ENCODE measurements around the gene AGXT2.
A peak's percentile ranks its signal among the peaks of the same experiment; 100 is the strongest.
"Not testable (repeated sequence)": the region's sequence is repeated elsewhere in the genome, so short reads cannot be mapped to it uniquely, and the experiment has no call there.

The AGXT2 gene

DNA sequence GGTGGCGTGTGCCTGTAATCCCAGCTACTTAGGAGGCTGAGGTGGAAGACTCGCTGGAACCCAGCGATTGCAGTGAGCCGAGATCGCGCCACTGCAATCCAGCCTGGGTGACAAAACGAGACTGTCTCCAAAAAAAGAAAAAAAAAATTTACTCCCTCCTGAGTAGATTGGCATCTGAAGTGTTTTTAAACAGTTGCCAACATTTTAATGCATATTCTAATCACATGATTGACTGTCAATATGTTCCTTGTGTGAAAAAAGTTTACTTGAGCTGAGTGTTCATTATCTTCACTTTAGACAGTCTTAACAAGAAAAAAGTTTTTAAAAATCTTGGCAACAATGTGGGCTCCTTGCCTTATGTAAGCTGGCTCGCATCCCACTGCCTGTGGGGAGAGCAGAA, 53.8 kb downstream of the AGXT2 start:
- in situ Hi-C loops (cut with HindIII; ENCODE audit: low pct_ligation_motif_present, low pct_unique_long_range_greater_than_20kb, low sequenced_read_pairs) = no loop called here
- no peak for DNase-seq

DNA sequence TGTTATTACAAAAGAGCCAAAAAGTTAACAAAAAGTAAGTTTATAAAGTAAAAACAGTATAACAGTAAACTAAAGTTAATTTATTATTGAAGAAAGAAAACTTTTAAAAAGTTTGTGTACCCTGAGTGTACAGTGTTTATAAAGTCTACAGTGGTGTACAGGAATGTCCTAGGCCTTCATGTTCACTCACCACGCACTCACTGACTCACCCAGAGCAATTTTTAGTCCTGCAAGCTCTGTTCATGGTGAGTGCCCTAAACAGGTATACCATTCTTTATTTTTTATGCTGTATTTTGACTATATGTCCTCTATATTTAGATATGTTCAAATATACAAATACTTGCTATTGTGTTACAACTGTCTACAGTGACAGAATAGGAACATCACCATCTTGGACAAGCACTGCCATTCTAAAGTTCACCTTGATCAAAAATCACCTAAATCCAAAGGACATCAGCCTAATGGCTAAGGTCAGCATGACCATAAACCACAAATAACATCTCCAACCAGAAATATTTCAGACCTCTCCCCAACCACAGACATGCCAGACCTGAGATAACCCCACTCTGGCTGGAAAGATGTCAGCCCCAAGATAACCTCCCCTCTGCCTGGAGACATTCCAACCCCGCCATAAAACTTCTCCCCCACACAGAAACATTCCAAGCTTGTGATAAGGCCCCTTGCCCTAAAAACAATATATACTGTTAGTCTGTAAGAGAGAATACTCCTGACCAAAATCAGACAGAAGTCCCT, 56.1 kb downstream of the AGXT2 start:
- no peak for DNase-seq
- in situ Hi-C loops (cut with HindIII; ENCODE audit: low pct_ligation_motif_present, low pct_unique_long_range_greater_than_20kb, low sequenced_read_pairs) = no loop called here

DNA sequence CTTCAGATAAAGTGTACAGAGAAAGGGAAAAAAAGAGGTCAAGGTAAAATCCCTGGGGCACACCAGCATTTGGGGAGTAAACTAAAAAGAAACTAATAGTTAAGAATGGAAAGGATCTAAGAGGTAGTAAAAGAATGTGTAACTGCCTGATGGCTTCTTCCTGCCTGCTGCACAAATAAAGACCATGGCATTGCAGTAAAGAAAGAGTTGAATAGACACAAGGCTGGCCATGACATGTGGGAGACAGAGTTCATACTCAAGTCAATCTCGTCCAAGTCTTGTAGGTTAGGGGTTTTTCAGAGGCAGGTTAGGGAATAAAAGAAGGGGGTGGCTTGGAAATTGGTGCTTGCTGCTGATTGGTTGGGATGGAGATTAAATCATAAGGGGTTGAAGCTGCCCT, 60.8 kb downstream of the AGXT2 start:
- in situ Hi-C loops (cut with HindIII; ENCODE audit: low pct_ligation_motif_present, low pct_unique_long_range_greater_than_20kb, low sequenced_read_pairs) = no loop called here
- DNase-seq = no peak

DNA sequence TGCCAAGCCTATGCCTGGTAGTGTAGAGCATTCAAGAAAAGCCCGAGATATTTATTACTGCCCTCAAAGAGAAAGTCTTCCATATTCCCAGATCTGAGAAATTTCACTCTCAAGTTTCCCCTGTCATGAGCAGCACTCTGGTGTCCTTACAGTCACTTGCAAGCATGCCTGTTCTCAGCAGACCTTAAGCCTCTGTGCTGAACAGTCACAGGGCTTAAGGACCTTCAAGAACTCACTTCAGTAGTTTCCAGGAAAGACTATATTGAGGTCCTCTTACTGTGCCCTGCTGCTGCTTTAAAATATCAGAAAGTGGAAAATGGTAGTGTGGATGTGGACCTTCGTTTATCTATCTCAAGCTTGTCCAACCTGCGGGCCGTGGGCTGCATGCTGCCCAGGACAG, 64.9 kb downstream of the AGXT2 start:
- no peak for DNase-seq
- in situ Hi-C loops (cut with HindIII; ENCODE audit: low pct_ligation_motif_present, low pct_unique_long_range_greater_than_20kb, low sequenced_read_pairs) = no loop called here

DNA sequence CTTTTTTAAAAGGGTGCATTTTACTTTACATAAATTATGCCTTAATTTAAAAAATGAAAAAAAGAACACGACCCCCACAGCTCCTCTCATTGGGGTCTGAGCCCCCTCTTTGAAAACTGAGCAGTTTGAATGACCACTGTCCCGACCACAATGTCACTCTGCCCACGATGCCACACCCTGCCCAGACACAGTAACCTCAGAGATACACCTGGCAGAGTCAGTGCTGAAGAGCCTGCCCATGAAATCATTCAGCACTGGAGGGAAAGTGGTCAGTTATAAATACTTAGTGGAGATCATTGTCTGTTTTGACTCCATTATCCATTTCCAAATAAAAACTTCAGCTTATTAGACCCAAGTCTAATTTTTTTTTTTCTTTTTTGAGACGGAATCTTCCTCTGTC, 69.1 kb downstream of the AGXT2 start:
- DNase-seq = no peak
- in situ Hi-C loops (cut with HindIII; ENCODE audit: low pct_ligation_motif_present, low pct_unique_long_range_greater_than_20kb, low sequenced_read_pairs) = no loop called here

DNA sequence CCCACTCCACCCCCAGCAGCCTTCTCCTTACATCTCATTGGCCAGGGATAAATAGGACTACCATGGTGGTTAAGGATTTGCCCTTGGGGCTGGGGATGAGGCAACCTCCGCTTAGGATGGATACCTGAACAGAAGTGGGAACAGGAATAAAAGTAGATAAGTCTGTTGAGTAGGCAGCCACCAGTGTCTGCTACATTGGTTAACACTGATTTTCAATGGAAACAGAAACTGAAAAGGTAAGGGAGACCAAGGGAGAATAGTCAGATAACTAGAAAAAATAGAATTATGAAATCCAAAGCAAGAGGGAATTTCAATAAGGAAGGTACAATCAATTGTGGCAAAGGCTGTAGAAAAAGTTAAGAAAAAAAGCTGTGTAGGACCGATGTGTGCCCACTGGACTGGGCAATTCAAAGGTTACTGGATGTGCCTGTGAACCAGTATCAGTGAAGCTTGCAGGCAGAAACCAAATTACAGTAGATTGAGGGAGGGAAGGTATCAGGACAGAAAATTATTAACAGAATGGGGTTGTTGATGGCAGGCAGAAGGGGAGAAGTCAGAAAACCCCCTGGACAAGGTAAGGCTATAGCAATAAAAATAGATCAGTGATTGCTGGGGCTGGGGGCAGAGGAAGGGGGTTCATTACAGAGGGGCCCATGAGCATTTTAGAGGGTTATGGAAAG, 69.7 kb downstream of the AGXT2 start:
- no peak for DNase-seq
- in situ Hi-C loops (cut with HindIII; ENCODE audit: low pct_ligation_motif_present, low pct_unique_long_range_greater_than_20kb, low sequenced_read_pairs) = no loop called here

DNA sequence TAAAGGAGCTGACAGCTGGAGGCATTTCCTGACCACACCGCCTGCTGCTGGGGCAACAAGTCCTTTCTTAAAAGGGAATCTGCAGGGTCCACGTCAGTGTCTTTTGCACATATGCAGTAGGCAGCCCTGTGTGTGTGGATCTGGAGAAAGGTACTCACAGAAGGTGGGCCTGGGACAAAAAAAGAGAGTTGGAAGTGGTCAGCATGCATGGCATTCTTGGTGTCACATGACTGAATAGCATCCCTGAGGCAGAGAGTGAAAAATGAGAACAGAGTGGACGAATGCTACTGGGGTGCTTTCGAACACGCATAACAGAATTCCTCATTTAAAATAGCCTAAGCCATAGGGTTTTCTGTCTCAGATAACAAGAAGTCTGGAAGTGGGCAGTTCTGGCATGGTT, 71.4 kb downstream of the AGXT2 start:
- no peak for DNase-seq
- in situ Hi-C loops (cut with HindIII; ENCODE audit: low pct_ligation_motif_present, low pct_unique_long_range_greater_than_20kb, low sequenced_read_pairs) = no loop called here

DNA sequence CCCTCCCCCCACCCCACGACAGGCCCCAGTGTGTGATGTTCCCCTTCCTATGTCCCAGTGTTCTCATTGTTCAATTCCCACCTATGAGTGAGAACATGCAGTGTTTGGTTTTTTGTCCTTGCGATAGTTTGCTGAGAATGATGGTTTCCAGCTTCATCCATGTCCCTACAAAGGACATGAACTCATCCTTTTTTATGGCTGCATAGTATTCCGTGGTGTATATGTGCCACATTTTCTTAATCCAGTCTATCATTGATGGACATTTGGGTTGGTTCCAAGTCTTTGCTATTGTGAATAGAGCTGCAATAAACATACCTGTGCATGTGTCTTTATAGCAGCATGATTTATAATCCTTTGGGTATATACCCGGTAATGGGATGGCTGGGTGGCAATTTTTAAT, 76.1 kb downstream of the AGXT2 start:
- in situ Hi-C loops (cut with HindIII; ENCODE audit: low pct_ligation_motif_present, low pct_unique_long_range_greater_than_20kb, low sequenced_read_pairs); DNase-seq: not testable (repeated sequence)

DNA sequence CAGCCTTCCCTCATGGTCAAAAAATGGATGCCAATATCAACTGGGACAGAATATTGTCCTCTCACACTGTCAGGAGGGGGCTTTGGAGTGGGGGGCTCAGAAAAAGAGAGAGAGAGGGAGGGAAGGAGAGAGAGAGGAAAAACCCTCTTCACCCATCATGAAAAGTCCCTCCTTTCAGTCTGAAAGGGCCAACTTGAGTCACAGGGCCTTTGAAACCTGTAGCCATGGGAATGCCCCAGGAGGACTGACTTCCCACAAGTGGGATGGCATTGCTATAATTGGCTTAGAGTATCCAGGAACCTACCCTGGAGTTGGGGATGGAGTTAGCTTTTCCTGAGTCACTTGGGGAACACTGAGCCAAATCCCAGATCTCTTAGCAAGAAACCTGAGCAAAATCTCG, 77.2 kb downstream of the AGXT2 start:
- in situ Hi-C loops (cut with HindIII; ENCODE audit: low pct_ligation_motif_present, low pct_unique_long_range_greater_than_20kb, low sequenced_read_pairs) = no loop called here
- DNase-seq = no peak

DNA sequence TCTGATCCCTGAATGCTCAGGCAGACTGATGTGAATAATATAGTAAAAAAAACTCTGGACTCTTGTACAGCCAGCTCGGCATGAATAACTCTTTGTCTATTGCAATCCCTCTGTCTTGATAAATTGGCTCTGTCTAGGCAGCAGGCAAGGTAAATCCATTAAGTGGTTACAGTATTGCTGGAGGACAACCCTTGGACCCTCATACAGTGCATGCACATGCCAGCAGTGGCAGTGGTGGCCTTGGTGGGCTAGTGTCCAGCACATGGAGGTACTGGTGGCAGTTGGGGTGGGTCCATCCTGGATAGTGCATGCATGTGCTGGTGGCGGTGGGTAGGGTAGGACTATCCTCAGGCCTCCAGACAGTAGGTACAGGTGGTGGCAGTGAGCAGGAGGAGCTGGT, 79.5 kb downstream of the AGXT2 start:
- in situ Hi-C loops (cut with HindIII; ENCODE audit: low pct_ligation_motif_present, low pct_unique_long_range_greater_than_20kb, low sequenced_read_pairs) = no loop called here

DNA sequence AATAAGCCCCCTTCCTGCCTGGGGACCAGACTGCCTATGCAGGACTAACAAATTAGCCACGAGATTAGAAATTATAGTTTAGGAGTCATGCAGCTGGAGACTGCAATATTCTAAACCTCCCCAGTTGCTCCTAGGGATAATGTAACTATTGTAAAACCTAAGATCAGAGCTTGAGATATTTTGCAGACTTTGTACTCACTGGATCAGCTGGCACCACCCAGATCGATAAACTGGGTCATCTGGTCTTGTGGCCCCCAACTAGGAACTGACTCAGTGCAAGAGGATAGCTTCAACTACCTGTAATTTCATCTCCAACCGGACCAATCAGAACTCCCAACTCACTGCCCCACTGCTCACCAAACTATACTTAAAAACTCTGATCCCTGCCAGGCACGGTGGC, 80.2 kb downstream of the AGXT2 start:
- no peak for DNase-seq
- in situ Hi-C loops (cut with HindIII; ENCODE audit: low pct_ligation_motif_present, low pct_unique_long_range_greater_than_20kb, low sequenced_read_pairs) = no loop called here

More for the DNA sequence above, 79.5 kb downstream of the AGXT2 start:
- DNase-seq = no peak

DNA sequence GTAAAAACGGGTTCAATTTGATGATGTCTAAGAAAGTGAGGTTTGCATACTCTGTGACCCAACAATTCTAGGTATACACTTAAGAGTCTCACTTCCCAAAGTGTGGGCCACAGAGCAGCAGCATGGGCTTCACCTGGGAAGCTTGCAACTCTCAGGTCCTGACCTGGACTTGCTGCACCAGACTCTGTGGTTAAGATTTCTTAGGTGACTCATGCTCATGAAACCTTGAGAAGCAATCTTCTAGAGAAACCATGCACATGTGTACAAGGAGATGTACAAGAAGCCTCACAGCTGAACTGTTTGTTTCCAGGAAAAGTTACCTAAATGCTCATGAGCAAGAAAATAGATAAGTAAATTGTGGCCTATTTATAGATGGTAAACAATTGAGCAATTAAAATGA, 88.4 kb downstream of the AGXT2 start:
- DNase-seq = peak; percentile 48
- in situ Hi-C loops (cut with HindIII; ENCODE audit: low pct_ligation_motif_present, low pct_unique_long_range_greater_than_20kb, low sequenced_read_pairs) = no loop called here

DNA sequence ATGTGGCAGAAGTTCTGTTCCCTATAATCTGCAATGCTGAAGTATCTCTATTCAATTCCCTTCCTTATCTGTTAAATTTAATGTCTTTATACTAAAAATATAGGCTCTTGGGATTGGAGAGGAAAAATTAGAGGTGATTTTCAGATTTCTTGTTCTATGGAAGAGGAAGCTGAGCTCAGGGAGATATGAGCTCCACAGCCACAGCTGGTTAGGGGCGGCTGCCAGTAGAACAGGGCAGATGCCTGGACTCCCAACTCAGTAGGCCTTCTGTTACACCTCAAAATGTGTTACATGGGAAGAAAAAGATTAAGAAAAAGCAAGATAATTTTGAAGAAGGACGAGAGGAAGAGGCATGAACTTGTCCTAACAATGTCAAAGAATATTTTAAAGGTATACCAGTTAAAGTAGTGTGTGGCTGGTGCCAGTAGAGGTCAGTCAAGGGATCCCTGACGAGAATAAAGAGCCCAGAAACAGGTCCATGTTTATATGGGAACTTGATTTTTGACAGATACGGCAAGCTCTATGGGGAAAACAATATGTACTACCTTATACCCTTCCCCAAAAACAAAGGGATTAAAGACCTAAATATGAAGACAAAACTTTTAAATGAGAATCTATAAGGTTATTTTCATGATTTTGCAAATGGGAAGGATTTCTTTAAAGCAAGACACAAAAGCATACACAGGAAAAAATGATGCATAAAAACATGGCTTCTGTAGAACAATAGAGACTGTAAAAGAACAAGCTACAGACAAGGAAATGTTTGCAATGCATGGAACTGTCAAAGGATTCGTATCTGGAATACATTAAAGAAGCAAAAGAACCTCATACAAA, 89.7 kb downstream of the AGXT2 start:
- peak; percentile 33 for DNase-seq
- in situ Hi-C loops (cut with HindIII; ENCODE audit: low pct_ligation_motif_present, low pct_unique_long_range_greater_than_20kb, low sequenced_read_pairs) = no loop called here

DNA sequence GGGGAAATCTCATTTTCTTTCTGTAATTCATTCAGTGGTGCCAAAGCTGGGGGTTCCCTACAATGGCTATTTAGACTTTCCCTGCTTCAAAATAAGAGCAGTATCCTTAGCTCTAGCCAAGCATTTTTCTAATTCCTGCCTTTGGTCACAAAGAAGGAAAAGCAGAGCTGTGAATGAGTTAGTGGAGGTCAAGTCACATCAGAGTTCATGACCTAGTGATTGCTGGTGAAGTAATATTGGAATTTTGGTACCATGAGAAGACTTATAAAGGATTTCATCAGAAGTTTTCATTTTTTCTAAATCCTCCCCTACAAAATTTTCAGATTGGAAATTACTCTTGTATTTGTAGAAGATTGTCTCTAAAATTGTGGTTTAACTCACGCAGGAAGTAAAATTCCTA, 90.4 kb downstream of the AGXT2 start:
- in situ Hi-C loops (cut with HindIII; ENCODE audit: low pct_ligation_motif_present, low pct_unique_long_range_greater_than_20kb, low sequenced_read_pairs) = no loop called here
- DNase-seq = no peak

Data from ACHN (cell line).